HEK293 (cell line): ENCODE results near the gene EYS.

ENCODE experiments used
- YY1 ChIP-seq: fragments of 450-650 bp; formaldehyde crosslinking; IDR thresholded peaks from 2 replicates; pipeline ENCODE4 v1.5.1; 2018; ENCODE audit warnings: missing biosample characterization, missing genetic modification characterization
- ZFP41 ChIP-seq: fragments of 450-650 bp; formaldehyde crosslinking; IDR thresholded peaks from 2 replicates; pipeline ENCODE4 v1.5.1; 2016; ENCODE audit warnings: missing biosample characterization, missing genetic modification characterization, borderline replicate concordance
- ZNF768 ChIP-seq: fragments of 450-650 bp; formaldehyde crosslinking; IDR thresholded peaks from 2 replicates; pipeline ENCODE4 v1.5.1; 2018; ENCODE audit warnings: missing biosample characterization, mild to moderate bottlenecking, missing genetic modification characterization
- TF ChIP-seq, protein P1 (sequence below): fragments of 450-650 bp; formaldehyde crosslinking; IDR thresholded peaks from 2 replicates; pipeline ENCODE4 v1.5.1; 2016; ENCODE audit warnings: missing biosample characterization, missing genetic modification characterization

DNA sequence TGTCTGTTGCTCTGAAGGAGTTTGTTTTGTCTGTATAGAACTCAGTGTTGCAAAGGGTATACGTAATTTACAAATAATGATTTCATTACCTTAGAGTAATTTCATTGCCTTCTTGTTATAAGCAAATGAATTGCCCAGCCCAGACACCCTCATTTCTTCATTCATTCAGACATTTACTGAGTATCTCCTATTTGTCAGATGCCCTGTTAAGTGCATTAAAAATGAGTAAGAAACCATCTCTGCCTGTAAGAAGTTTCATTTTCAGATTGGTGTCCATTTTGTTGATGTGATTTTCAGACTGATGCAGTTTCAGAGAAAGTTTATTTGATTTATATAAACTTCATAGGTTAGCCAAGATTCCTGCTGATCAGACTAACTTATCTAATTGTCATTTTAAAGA lies 1642.1 kb downstream of the EYS start:
- TF ChIP-seq, protein P1, sequence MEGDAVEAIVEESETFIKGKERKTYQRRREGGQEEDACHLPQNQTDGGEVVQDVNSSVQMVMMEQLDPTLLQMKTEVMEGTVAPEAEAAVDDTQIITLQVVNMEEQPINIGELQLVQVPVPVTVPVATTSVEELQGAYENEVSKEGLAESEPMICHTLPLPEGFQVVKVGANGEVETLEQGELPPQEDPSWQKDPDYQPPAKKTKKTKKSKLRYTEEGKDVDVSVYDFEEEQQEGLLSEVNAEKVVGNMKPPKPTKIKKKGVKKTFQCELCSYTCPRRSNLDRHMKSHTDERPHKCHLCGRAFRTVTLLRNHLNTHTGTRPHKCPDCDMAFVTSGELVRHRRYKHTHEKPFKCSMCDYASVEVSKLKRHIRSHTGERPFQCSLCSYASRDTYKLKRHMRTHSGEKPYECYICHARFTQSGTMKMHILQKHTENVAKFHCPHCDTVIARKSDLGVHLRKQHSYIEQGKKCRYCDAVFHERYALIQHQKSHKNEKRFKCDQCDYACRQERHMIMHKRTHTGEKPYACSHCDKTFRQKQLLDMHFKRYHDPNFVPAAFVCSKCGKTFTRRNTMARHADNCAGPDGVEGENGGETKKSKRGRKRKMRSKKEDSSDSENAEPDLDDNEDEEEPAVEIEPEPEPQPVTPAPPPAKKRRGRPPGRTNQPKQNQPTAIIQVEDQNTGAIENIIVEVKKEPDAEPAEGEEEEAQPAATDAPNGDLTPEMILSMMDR: no peak
- no peak for TF ChIP-seq ZFP41 (tag by site-specific recombination)
- no peak for TF ChIP-seq ZNF768 (tag by site-specific recombination)
- no peak for TF ChIP-seq YY1 (tag by site-specific recombination)
